A549 (cell line): ENCODE measurements around the gene CP. TPM values are rescaled to one million over a fixed set of nuclear protein-coding genes. Genes with fewer than 3 reads are reported as not detected.

Source experiments
- ATAC-seq, 2 experiments: fragments of 200-7000 bp in 1 of 2; fragments of >200 bp in 1 of 2; cut with Nextera tagmentation in 1 of 2; cut with Tn5 transposase in 1 of 2; 3 replicates each; pipeline versions ENCODE4 v1.8.0 to v1.9.1; 2018 to 2020; ENCODE audit warnings: mild to moderate bottlenecking in 1 of 2, moderate library complexity in 1 of 2
- CTCF ChIA-PET: fragments of 300-600 bp; sonication (Branson Sonifier 250); formaldehyde crosslinking; extraction: SDS; loops from one replicate; lab custom pipeline; 2021; ENCODE audit warnings: antibody characterized with exemption, inconsistent platforms; lab: Yijun Ruan, JAX
- POLR2A ChIA-PET: fragments of 350-600 bp; formaldehyde crosslinking; extraction: SDS; loops from one replicate; lab custom pipeline; 2021; ENCODE audit warnings: antibody characterized with exemption, inconsistent platforms; lab: Yijun Ruan, JAX
- DNase-seq, 2 experiments: peaks; one replicate each; pipeline versions ENCODE4 v3.0.0 to v3.0.0-alpha.2; 2011 to 2016; ENCODE audit warnings: low read depth in 1 of 2, low spot score in 1 of 2
- FAIRE-seq: peaks from 2 replicates; lab custom pipeline; 2011; peaks lifted over from hg19 to GRCh38; lab: Jason Lieb, UNC
- H3K27ac ChIP-seq, 2 experiments: fragments of >200 bp; sonication (Bioruptor Twin); formaldehyde crosslinking; 3 replicates each; pipeline ENCODE4 v1.5.1; 2016 to 2017
- H3K4me1 ChIP-seq: fragments of >200 bp; sonication (Bioruptor Twin); formaldehyde crosslinking; 3 replicates; pipeline ENCODE4 v1.6.1; 2016
- H3K4me2 ChIP-seq: fragments of >200 bp; sonication (Bioruptor Twin); formaldehyde crosslinking; 3 replicates; pipeline ENCODE4 v1.6.1; 2016
- H3K4me3 ChIP-seq: fragments of >200 bp; sonication (Bioruptor Twin); formaldehyde crosslinking; 3 replicates; pipeline ENCODE4 v1.5.1; 2016
- H3K9me3 ChIP-seq: fragments of >200 bp; sonication (Bioruptor Twin); formaldehyde crosslinking; 3 replicates; pipeline ENCODE4 v1.6.1; 2016
- ATOH8 ChIP-seq: fragments of 250-450 bp; sonication (Bioruptor Pico); IDR thresholded peaks from 2 replicates; pipeline ENCODE4 v1.5.0; 2020; ENCODE audit warnings: low read depth, mild to moderate bottlenecking, moderate library complexity
- BCL3 ChIP-seq: fragments of >200 bp; sonication (Bioruptor Twin); formaldehyde crosslinking; IDR thresholded peaks from 3 replicates; pipeline ENCODE4 v1.6.1; 2016
- CBX2 ChIP-seq: fragments of 200-600 bp; sonication (generic); IDR thresholded peaks from 2 replicates; pipeline ENCODE4 v1.6.1; 2016; ENCODE audit warnings: low read depth, mild to moderate bottlenecking, borderline replicate concordance
- CHD2 ChIP-seq: fragments of 150-350 bp; IDR thresholded peaks from 2 replicates; pipeline ENCODE4 v1.6.1; 2014; ENCODE audit warnings: low read length; ENCODE audit not compliant: partially characterized antibody
- CHD4 ChIP-seq: fragments of 200-600 bp; sonication (generic); IDR thresholded peaks from 2 replicates; pipeline ENCODE4 v1.6.1; 2016; ENCODE audit warnings: antibody characterized with exemption, mild to moderate bottlenecking, borderline replicate concordance
- EHF ChIP-seq: fragments of 250-450 bp; sonication (Bioruptor Pico); IDR thresholded peaks from 2 replicates; pipeline ENCODE4 v1.5.0; 2020; ENCODE audit warnings: mild to moderate bottlenecking
- EP300 ChIP-seq, 2 experiments: fragments of >200 bp; sonication (Bioruptor Twin); formaldehyde crosslinking; IDR thresholded peaks; 2 replicates in 1 of 2; 3 replicates in 1 of 2; pipeline ENCODE4 v1.6.1; 2016 to 2017
- ESRRA ChIP-seq: fragments of 150-350 bp; IDR thresholded peaks from 2 replicates; pipeline ENCODE4 v1.6.1; 2014; ENCODE audit warnings: mild to moderate bottlenecking, low read length, borderline replicate concordance
- FOSL2 ChIP-seq, 2 experiments: fragments of 450-650 bp in 1 of 2; fragments of >200 bp in 1 of 2; sonication (Bioruptor Twin) in 1 of 2; formaldehyde crosslinking; IDR thresholded peaks; 2 replicates each; pipeline versions ENCODE4 v1.5.0 to v1.6.1; 2016 to 2020; ENCODE audit warnings: mild to moderate bottlenecking in 1 of 2, moderate library complexity in 1 of 2
- HDAC2 ChIP-seq: fragments of 200-600 bp; sonication (generic); IDR thresholded peaks from 2 replicates; pipeline ENCODE4 v1.6.1; 2016
- HEYL ChIP-seq: fragments of 250-450 bp; sonication (Bioruptor Pico); IDR thresholded peaks from 2 replicates; pipeline ENCODE4 v1.8.0; 2021; ENCODE audit warnings: mild to moderate bottlenecking, moderate library complexity
- HOXA7 ChIP-seq: fragments of 250-450 bp; sonication (Bioruptor Pico); IDR thresholded peaks from 2 replicates; pipeline ENCODE4 v1.5.0; 2020; ENCODE audit warnings: mild to moderate bottlenecking, moderate library complexity
- HOXB13 ChIP-seq: fragments of 250-450 bp; sonication (Bioruptor Pico); IDR thresholded peaks from 2 replicates; pipeline ENCODE4 v1.5.0; 2020; ENCODE audit warnings: low read depth, mild to moderate bottlenecking, moderate library complexity
- HOXB5 ChIP-seq: fragments of 250-450 bp; sonication (Bioruptor Pico); IDR thresholded peaks from 2 replicates; pipeline ENCODE4 v1.5.0; 2020; ENCODE audit warnings: mild to moderate bottlenecking, moderate library complexity
- JUN ChIP-seq, 2 experiments: fragments of >200 bp; sonication (Bioruptor Twin); formaldehyde crosslinking; IDR thresholded peaks; 2 replicates in 1 of 2; 3 replicates in 1 of 2; pipeline ENCODE4 v1.6.1; 2016 to 2017
- JUNB ChIP-seq: fragments of >200 bp; sonication (Bioruptor Twin); formaldehyde crosslinking; IDR thresholded peaks from 2 replicates; pipeline ENCODE4 v1.6.1; 2016
- KDM1A ChIP-seq: fragments of 200-600 bp; sonication (generic); IDR thresholded peaks from 2 replicates; pipeline ENCODE4 v1.6.1; 2016; ENCODE audit warnings: low read depth, mild to moderate bottlenecking
- MAFK ChIP-seq: fragments of 450-650 bp; IDR thresholded peaks from 2 replicates; pipeline ENCODE4 v1.6.1; 2014; ENCODE audit not compliant: partially characterized antibody
- MYC ChIP-seq: IDR thresholded peaks from 2 replicates; pipeline ENCODE4 v1.6.1; 2012; ENCODE audit warnings: mild to moderate bottlenecking, inconsistent platforms, low read length, improper control_type of control experiment, borderline replicate concordance
- NR3C1 ChIP-seq: fragments of >200 bp; sonication (Bioruptor Twin); formaldehyde crosslinking; IDR thresholded peaks from 3 replicates; pipeline ENCODE4 v1.6.1; 2017
- PBX3 ChIP-seq: IDR thresholded peaks from 2 replicates; pipeline ENCODE4 v1.6.1; 2012
- PHF8 ChIP-seq: fragments of 200-600 bp; sonication (generic); IDR thresholded peaks from 2 replicates; pipeline ENCODE4 v1.6.1; 2016; ENCODE audit warnings: low read depth, mild to moderate bottlenecking, antibody characterized with exemption, moderate library complexity, borderline replicate concordance
- POLR2A ChIP-seq: IDR thresholded peaks from 2 replicates; pipeline ENCODE4 v1.6.1; 2012; ENCODE audit warnings: mild to moderate bottlenecking, low read length
- POLR2AphosphoS2 ChIP-seq: conservative IDR thresholded peaks from 2 replicates; pipeline ENCODE4 v1.6.1; 2012; ENCODE audit warnings: low read length, improper control_type of control experiment, inconsistent platforms
- RCOR1 ChIP-seq: fragments of 150-350 bp; IDR thresholded peaks from 2 replicates; pipeline ENCODE4 v1.6.1; 2014; ENCODE audit warnings: antibody characterized with exemption, low read length, low read depth
- RNF2 ChIP-seq: fragments of 200-600 bp; sonication (generic); IDR thresholded peaks from 2 replicates; pipeline ENCODE4 v1.6.1; 2016; ENCODE audit warnings: low read depth, mild to moderate bottlenecking, antibody characterized with exemption, moderate library complexity, borderline replicate concordance
- SMC3 ChIP-seq: fragments of >200 bp; sonication (Bioruptor Twin); formaldehyde crosslinking; IDR thresholded peaks from 3 replicates; pipeline ENCODE4 v1.6.1; 2018; ENCODE audit warnings: inconsistent platforms
- SREBF2 ChIP-seq: fragments of 450-650 bp; IDR thresholded peaks from 2 replicates; pipeline ENCODE4 v1.6.1; 2014; ENCODE audit warnings: mild to moderate bottlenecking, moderate library complexity
- TFCP2L1 ChIP-seq: fragments of 250-450 bp; sonication (Bioruptor Pico); IDR thresholded peaks from 2 replicates; pipeline ENCODE4 v1.5.0; 2021; ENCODE audit warnings: mild to moderate bottlenecking
- USF2 ChIP-seq: fragments of 450-650 bp; IDR thresholded peaks from 2 replicates; pipeline ENCODE4 v1.6.1; 2014; ENCODE audit warnings: antibody characterized with exemption
- ZC3H11A ChIP-seq: fragments of 450-650 bp; IDR thresholded peaks from 2 replicates; pipeline ENCODE4 v1.6.1; 2014; ENCODE audit warnings: antibody characterized with exemption, mild to moderate bottlenecking
- WGBS: methylation state at CpG from one replicate; pipeline ENCODE4 v1.1.6; 2017; ENCODE audit errors: missing lambda C conversion rate; 5-methylcytosine and 5-hydroxymethylcytosine counted together
- polyA plus RNA-seq, 4 experiments: library from polyadenylated mRNA; depleted of rRNA in 3 of 4; stranded (reverse); fragments of >200 nt; fragmentation: RNase III in 1 of 4; extraction: RNeasy Plus Mini Kit Qiagen cat#74134 plus additional on column Dnase treatment in 1 of 4; gene quantifications; 2 replicates in 3 of 4; 3 replicates in 1 of 4; pipeline ENCODE4 v1.2.3, GENCODE V29; 2011 to 2017

Gene CP
- polyA plus RNA-seq, 2 of the 4 experiments (the other 2 are of a cell fraction): 5.2 to 42.6 TPM

- no peak overlapping the region for H3K4me2 ChIP-seq
- TF ChIP-seq CBX2 (no peak), SREBF2 (no peak), HOXB13 (CRISPR knock-in tag) (no peak), EP300 (IDR thresholded peaks at IDR 0.05) (no peak), USF2 (no peak), MYC (no peak), SMC3 (no peak)
- TF ChIP-seq, all 56 proteins: peak for 0
- no peaks in the 10 kb centered on the region for H3K9me3 ChIP-seq
- 88% methylated on average over 4 of the region's 4 CpGs for WGBS
- no peak overlapping the region for H3K27ac ChIP-seq
- no peak for ATAC-seq
- ChIA-PET POLR2A (no interaction called here), CTCF (interaction anchor here (1.2 kb wide), 1 partner anchor 84 kb away, joined by 3 read pairs; no protein-coding TSS in a partner anchor)
- peaks cover 5% of the 10 kb centered on the region for H3K4me1 ChIP-seq
- H3K4me3 ChIP-seq: no peak overlapping the region
- FAIRE-seq: no peak
- DNase-seq: no peak
Observed at GRCh38 chr3:149209431-149209830, 12.2 kb downstream of the CP start.

- CTCF ChIA-PET: interaction anchor here (1.3 kb wide), 1 partner anchor 87 kb away, joined by 5 read pairs; no protein-coding TSS in a partner anchor
- no peak overlapping the region for H3K4me2 ChIP-seq
- H3K4me3 ChIP-seq: no peak overlapping the region
- FAIRE-seq (no peak), DNase-seq (no peak)
- H3K27ac ChIP-seq: no peak overlapping the region
- H3K9me3 ChIP-seq: no peaks in the 10 kb centered on the region
- H3K4me1 ChIP-seq: no peaks in the 10 kb centered on the region
- WGBS: 85% methylated on average over 2 of the region's 2 CpGs
- POLR2A ChIA-PET: no interaction called here
- TF ChIP-seq BCL3 (no peak), TFCP2L1 (CRISPR knock-in tag) (no peak), JUN (IDR thresholded peaks at IDR 0.05) (no peak), HEYL (CRISPR knock-in tag) (no peak), ZC3H11A (no peak), HOXB13 (CRISPR knock-in tag) (no peak), POLR2A (no peak), HOXB5 (CRISPR knock-in tag) (no peak), CHD4 (no peak), CHD2 (no peak), PHF8 (no peak)
- TF ChIP-seq, all 56 proteins: peak for 0
- no peak for ATAC-seq
Observed at GRCh38 chr3:149207475-149207874, 14.2 kb downstream of the CP start.

- Histone ChIP-seq H3K27ac (no peak overlapping the region), H3K9me3 (no peaks in the 10 kb centered on the region), H3K4me3 (no peak overlapping the region), H3K4me2 (no peak overlapping the region), H3K4me1 (0 out of 3 replicates have a peak, but pooled peaks cover 2% of the 10 kb centered on the region)
- FAIRE-seq (no peak), DNase-seq (no peak), ATAC-seq (no peak)
- ChIA-PET CTCF (interaction anchor here (0.9 kb wide), 1 partner anchor 63 kb away, joined by 3 read pairs; no protein-coding TSS in a partner anchor), POLR2A (no interaction called here)
- WGBS: 75% methylated on average over 3 of the region's 3 CpGs
- TF ChIP-seq HOXB5 (CRISPR knock-in tag): no peak
- no peak for TF ChIP-seq JUNB
- TF ChIP-seq KDM1A: no peak
- no peak for TF ChIP-seq RNF2
- TF ChIP-seq ZC3H11A: no peak
- TF ChIP-seq PHF8: no peak
- no peak for TF ChIP-seq HOXA7 (CRISPR knock-in tag)
- TF ChIP-seq POLR2A: no peak
- TF ChIP-seq ATOH8 (CRISPR knock-in tag): no peak
- TF ChIP-seq HEYL (CRISPR knock-in tag): no peak
- no peak for TF ChIP-seq MAFK
- no peak for TF ChIP-seq ESRRA
- TF ChIP-seq POLR2AphosphoS2: no peak
- no peak for TF ChIP-seq HDAC2
- no peak for TF ChIP-seq FOSL2 (IDR thresholded peaks at IDR 0.05)
- no peak for TF ChIP-seq FOSL2 (CRISPR knock-in tag; IDR thresholded peaks at IDR 0.05)
- TF ChIP-seq NR3C1: no peak
- no peak for TF ChIP-seq USF2
- no peak for TF ChIP-seq EHF
- TF ChIP-seq RCOR1: no peak
- TF ChIP-seq PBX3: no peak
Observed at GRCh38 chr3:149204390-149204991, 17.1 kb downstream of the CP start.
